Mucosa of descending colon (tissue), 3 donors: ENCODE data around the gene TAF15. TPM values are rescaled to one million over a fixed set of nuclear protein-coding genes. Genes with fewer than 3 reads are reported as not detected.

Experiments used
- ATAC-seq: fragments of 200-7000 bp; cut with Tn5 transposase; one replicate; pipeline ENCODE4 v1.9.1; 2020; ENCODE audit warnings: mild to moderate bottlenecking, moderate library complexity
- DNase-seq, 3 donors: peaks; one replicate each; pipeline ENCODE4 v3.0.0-alpha.2; 2020
- H3K36me3 ChIP-seq: fragments of 200-600 bp; one replicate; pipeline ENCODE4 v1.8.0; 2021; ENCODE audit warnings: low read depth, mild to moderate bottlenecking
- H3K4me1 ChIP-seq: fragments of 200-600 bp; one replicate; pipeline ENCODE4 v1.8.0; 2021; ENCODE audit warnings: low read depth, mild to moderate bottlenecking
- H3K4me3 ChIP-seq: fragments of 200-600 bp; one replicate; pipeline ENCODE4 v1.8.0; 2021; ENCODE audit warnings: mild to moderate bottlenecking
- H3K9me3 ChIP-seq: fragments of 200-600 bp; one replicate; pipeline ENCODE4 v1.8.0; 2021; ENCODE audit warnings: mild to moderate bottlenecking
- intact Hi-C, 2 donors: fragments of 100-400 bp; cut with DNase I in 1 of 2; cut with micrococcal nuclease in 1 of 2; formaldehyde crosslinking; loops; one replicate each; pipeline versions ENCODE4 v1.11.0 to v1.11.1; 2022; cut with DNase I, micrococcal nuclease
- total RNA-seq, 3 donors: library from RNA; stranded (reverse); fragmentation: NEBNext Ultra II Directional in 2 of 3; extraction: Animal tissue kit (Norgen Biotek cat#: 25700) in 2 of 3; gene quantifications; one replicate each; pipeline versions ENCODE4 v1.2.1 to v1.2.4, GENCODE V29; 2021 to 2023
- TF ChIP-seq, protein P1 (sequence below): fragments of 200-600 bp; IDR thresholded peaks from one replicate; pipeline ENCODE4 v1.8.0; 2022; ENCODE audit warnings: antibody characterized with exemption, mild to moderate bottlenecking
- donor health status: DM: no; HTN: no; CAD: no; lungs with moderate emphysema.
- donor health status: DM: no; HTN: no; CAD: no.
- donor health status: DM: no; HTN: yes; CAD: no.

The TAF15 gene
- total RNA-seq, 3 donors from 2014 or later = 131 to 165 (median 159) TPM

DNA sequence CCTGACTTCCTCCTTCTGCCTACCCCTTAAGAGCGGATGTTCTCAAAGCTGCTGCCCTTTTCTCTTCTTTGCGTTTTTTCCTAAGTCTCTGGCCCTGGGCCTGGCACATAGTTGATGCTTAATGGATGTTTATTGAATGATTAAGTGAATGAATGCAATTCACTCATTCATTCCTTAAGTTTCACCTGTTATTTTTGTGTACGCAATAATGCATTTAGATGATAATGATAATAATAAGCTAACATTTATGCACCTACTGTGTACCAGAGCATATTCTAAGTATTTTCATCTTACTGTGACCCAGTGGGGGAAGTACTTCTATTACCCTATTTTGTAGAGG is 66.5 kb downstream of the TAF15 start:
- intact Hi-C loops = no loop called here
- TF ChIP-seq, protein P1, sequence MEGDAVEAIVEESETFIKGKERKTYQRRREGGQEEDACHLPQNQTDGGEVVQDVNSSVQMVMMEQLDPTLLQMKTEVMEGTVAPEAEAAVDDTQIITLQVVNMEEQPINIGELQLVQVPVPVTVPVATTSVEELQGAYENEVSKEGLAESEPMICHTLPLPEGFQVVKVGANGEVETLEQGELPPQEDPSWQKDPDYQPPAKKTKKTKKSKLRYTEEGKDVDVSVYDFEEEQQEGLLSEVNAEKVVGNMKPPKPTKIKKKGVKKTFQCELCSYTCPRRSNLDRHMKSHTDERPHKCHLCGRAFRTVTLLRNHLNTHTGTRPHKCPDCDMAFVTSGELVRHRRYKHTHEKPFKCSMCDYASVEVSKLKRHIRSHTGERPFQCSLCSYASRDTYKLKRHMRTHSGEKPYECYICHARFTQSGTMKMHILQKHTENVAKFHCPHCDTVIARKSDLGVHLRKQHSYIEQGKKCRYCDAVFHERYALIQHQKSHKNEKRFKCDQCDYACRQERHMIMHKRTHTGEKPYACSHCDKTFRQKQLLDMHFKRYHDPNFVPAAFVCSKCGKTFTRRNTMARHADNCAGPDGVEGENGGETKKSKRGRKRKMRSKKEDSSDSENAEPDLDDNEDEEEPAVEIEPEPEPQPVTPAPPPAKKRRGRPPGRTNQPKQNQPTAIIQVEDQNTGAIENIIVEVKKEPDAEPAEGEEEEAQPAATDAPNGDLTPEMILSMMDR = no peak
- no peak for ATAC-seq
- Histone ChIP-seq H3K9me3 (no peaks in the 10 kb centered on the region), H3K4me1 (no peaks in the 10 kb centered on the region), H3K4me3 (no peak overlapping the region), H3K36me3 (no peaks in the 10 kb centered on the region)
- DNase-seq = no peak

DNA sequence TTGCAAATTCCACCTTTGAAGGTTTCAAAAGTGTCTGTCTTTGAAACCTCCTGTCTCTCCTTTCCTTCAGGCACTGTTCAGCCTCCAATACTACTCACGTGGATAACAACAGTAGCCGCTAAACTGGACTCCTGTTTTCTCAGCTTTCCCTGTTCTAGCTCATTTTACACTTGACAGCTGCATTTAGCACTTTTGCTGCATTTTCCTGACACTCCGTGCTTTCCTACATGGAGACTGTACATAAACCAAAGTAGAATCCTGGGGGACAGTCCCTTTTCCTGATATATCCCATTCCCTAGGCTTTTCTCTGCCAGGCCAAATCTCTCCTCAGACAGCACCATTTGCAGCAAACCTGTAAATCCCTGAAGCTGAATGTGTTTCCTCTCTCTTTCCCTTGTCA is 67.2 kb downstream of the TAF15 start:
- Histone ChIP-seq H3K9me3 (no peaks in the 10 kb centered on the region), H3K4me1 (no peaks in the 10 kb centered on the region), H3K36me3 (no peaks in the 10 kb centered on the region), H3K4me3 (no peak overlapping the region)
- ATAC-seq (no peak), DNase-seq (no peak)
- TF ChIP-seq, protein P1 = no peak
- intact Hi-C loops = no loop called here

DNA sequence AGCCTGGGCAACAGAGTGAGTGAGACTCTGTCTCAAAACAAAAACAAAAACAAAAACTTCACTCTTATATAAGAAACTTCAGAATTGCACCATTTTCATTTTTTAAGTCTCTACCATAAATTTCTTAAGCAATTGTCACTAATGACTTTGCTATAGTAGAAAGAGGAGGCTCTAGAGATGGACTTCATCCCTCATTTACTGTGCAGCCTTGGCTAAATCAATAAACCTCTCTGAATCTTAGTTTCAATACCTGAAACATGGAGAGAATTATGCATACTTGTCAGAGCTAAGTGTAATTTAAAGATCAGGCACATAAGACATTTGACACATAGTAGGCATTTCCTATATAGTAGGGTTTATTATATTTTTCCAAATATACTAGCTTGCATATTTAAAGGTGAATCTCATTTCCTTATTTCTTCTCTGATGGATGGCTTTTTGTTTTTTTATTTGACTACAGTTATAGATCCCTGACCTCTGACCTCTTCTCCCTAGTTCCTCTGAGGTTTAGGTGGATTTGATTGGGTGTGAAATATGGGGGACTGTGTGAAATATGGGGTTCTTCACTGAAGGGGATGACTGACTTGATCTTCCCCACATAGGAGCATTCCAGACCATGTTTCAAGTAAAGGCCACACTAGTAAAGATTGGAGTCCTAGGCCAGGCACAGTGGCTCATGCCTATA is 68.2 kb downstream of the TAF15 start:
- TF ChIP-seq, protein P1 = no peak
- ATAC-seq (no peak), DNase-seq (no peak)
- no peaks in the 10 kb centered on the region for H3K36me3 ChIP-seq
- intact Hi-C loops = no loop called here
- H3K4me1 ChIP-seq = no peaks in the 10 kb centered on the region
- no peaks in the 10 kb centered on the region for H3K9me3 ChIP-seq
- H3K4me3 ChIP-seq = no peak overlapping the region

DNA sequence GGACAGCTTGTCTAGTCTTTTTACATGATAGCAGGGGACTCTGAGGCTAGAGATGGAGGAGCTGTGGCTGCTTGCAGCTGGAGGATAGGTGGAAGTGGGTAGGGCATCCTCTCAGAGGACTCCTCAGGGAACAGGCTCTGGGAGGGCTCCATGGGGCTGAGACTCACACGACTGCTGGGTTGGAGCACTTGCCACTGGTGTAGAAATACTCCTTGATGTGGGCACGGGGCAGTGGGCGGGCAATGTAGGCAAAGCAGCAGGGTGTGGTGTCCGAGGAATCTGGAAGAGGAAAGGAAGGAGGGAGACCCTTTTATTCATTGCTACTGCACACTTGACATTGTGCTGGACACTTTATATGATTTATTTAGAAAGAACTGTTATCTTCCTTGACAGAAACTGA is 69.1 kb downstream of the TAF15 start:
- no peak overlapping the region for H3K4me3 ChIP-seq
- intact Hi-C loops = no loop called here
- H3K36me3 ChIP-seq = no peaks in the 10 kb centered on the region
- DNase-seq (no peak), ATAC-seq (no peak)
- no peaks in the 10 kb centered on the region for H3K9me3 ChIP-seq
- no peaks in the 10 kb centered on the region for H3K4me1 ChIP-seq
- TF ChIP-seq, protein P1 = no peak

DNA sequence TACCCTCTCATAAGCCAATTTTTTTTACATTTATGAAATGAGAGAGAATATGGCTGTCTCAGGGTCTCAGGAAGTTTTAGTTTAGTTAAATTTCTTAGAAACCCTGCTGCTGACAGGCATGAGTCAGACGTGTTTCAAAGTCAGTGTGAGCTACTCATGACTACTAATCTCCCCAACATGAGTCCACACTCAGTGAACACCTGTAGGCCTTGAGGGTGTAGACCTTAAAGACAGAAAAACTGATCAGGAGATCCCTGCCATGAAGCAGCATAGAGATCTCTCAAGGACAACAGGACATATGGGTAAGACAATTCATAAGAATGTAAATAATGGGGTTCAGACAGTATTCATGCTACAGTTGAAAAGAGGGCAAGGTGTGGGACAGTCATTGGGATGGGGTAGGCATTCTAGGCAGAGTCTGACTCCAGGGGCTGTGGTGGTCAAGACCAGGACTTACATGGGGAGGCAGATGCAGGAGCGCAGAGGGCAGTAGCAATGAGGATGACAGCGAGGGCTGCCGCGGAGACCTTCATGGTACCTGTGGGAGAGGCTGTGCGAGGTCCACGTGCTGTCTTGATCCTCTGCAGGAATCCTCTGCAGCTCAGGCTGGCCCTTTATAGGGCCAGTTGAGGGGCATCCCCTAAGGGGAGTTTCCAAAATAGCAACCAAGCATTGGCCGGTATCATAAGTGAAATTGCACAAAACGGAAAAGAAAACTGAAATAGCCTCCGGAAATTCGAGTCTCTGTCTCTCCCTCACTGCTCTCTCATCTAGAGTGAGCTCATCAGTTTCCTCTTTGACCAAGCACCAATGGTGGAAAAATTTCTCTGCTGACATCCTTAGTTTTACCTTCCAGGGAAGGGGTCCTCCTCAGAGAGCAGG is 70.7 kb downstream of the TAF15 start, which contains the start of gene CCL5:
Gene CCL5, minus strand, starts transcription at position 588 of the 882 bp plus-strand sequence.
- Histone ChIP-seq H3K36me3 (no peaks in the 10 kb centered on the region), H3K4me1 (no peaks in the 10 kb centered on the region), H3K9me3 (no peaks in the 10 kb centered on the region), H3K4me3 (no peak within 1 kb of the TSS)
- DNase-seq (peak; percentile 41 to 59 (median 54)), ATAC-seq (peak; percentile 84)
- TF ChIP-seq, protein P1 = no peak
- intact Hi-C loops = no loop called here
